GM19025 (cell line): Measurements from ENCODE around the gene FKBP11.

Experiments
- ATAC-seq: cut with Tn5 transposase; IDR thresholded peaks from one replicate; pipeline ENCODE4 v1.9.1; 2021; ENCODE audit warnings: mild to moderate bottlenecking, low read depth, moderate library complexity; ENCODE audit not compliant: unreplicated experiment

Gene FKBP11

DNA sequence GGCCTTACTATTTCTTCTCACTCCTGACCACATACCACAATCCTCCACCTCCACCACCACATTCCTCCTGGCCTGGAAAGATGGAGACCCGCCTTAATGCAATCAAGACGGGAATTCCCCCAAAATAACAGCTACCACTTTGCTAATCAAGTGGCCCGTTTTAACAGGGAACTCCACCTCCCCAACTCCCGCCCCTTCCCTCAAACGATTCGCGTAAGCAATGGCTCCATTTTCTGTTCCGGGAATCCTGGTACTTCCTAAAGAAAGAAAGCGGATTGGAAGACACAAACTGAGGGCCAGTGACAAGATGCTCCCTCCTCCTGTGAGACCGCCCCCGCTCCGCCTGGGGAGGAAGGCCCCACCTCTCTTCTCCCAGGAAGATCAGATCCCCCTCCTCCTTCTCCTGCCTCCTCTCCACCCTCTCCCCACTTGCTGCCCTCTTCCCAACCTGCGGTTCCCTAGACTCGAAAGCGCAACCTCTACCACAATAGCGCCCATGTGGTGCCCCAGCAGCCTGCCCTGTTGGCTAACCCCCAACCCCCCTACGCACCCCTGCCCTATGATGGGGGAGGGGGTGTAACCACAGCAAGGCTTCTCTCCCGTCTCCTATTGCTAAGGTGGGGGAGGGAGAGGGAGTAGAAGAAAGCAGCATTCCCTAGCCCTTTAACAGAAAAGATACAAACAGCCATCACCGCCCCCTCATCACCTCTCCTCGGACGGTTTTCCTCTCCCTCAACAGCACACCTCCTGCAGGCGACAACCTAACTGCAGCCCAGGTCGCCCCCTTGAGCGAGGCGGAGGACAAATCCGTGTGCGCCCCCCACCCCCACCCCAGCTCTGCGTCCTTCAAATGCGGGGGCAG, 31.2 kb upstream of the FKBP11 start:
- peak; percentile 3 for ATAC-seq

GRCh38 chr12:48954841-48955501, 29.7 kb upstream of the FKBP11 start:
- no peak for ATAC-seq

DNA sequence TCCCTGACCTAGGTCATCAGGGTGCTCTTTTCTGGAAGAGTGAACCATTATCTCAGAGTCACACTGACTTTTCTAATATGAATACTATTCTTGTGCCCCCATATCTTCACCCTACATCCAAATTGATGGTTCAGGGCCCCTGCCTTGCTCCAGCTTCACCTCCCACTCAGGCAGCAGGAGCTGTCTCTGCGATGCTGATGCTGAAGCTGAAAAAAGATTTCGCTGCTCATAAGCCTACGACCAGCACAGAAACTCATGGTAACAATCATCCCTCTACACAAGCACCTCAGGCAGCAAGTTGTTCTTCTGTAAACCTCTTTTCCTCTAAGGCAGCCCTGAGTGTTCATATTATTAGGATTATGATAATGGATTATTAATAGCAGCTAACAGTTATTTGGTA, 28.8 kb upstream of the FKBP11 start:
- ATAC-seq: no peak

DNA sequence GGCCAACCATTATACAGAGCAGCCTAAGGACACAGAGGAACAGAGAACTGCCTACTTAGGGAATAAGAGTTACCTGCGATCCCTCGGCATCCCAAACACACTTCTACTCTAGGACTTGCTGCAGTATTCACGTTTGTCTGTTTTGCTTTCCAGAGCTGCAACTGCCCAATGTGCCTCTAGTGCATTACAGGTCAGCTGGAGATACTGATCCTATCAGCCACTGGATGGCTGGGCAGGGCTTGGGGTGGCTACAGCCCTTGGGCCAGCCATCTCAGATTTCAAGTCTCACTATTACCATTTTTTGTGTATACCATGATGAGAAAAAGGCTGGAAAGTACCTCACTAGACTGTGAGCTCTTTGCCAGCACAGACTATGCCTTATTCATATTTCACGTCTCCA, 27.4 kb upstream of the FKBP11 start:
- no peak for ATAC-seq

GRCh38 chr12:48947727-48948126, 22.4 kb upstream of the FKBP11 start:
- no peak for ATAC-seq

- ATAC-seq: no peak
Measured at GRCh38 chr12:48946943-48947342, 21.7 kb upstream of the FKBP11 start.

DNA sequence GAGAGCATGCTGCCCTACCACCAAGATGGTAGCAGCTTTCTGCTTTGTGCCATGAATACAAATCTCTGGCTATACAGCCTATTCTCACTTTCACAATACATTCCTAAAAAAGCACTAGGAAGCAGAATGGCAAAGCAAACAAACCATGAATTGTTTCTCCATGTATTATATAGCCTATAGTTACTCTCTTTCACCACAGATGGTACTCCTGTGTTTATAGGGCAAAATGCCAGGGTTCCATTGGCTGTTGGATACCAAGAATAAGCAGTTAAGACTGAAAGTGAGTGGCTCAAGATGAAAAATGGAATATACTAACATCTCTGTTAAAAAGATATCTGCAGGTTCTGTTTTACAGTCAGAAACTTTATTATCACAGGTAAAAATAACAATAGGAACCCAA, 20.9 kb upstream of the FKBP11 start:
- no peak for ATAC-seq

DNA sequence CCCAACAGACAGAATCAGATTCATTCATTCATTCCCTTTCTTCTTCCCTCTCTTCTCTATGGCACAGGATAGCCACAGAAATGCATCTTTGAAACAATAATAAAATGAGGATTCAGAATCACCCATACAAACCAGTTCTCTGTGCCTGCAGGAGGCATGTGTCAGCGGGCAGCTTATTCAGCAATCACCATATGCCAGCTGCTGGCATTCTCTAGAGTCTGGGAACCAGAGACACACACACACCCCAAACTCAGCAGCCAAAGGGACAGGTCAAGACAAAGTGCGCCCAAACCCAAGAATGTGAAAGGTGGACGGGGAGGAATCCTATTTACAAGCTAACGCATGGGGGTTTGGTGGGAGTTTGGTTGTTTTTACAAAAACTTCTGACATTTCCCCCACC, 17.9 kb upstream of the FKBP11 start:
- ATAC-seq: no peak

- ATAC-seq: no peak
Measured at GRCh38 chr12:48940181-48940580, 14.9 kb upstream of the FKBP11 start.

DNA sequence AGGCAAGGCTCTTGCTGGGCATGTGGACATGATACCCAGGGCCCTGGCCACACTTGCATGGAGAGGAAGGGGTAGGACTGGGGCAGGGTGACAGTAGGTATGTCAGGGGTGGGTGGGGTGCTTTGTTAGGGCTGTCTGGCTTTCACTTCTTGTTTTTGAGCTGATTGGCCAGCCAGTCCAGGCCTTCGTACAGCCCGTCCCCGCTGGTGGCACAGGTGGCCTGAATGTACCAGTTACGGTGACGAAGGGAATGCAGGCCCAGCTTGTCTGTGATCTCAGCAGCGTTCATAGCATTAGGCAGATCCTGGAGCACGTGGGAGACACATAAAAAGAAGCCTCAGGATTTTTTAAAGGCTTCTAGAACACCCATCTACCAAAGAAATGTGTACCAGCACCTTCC, 13.5 kb upstream of the FKBP11 start:
- ATAC-seq: no peak

- ATAC-seq: no peak
Measured at GRCh38 chr12:48937170-48937569, 11.9 kb upstream of the FKBP11 start.

- ATAC-seq: no peak
Measured at GRCh38 chr12:48936379-48936979, 11.2 kb upstream of the FKBP11 start.

- ATAC-seq: no peak
Measured at GRCh38 chr12:48934312-48934706, 9.0 kb upstream of the FKBP11 start.

GRCh38 chr12:48933664-48934311, 8.5 kb upstream of the FKBP11 start:
- no peak for ATAC-seq

DNA sequence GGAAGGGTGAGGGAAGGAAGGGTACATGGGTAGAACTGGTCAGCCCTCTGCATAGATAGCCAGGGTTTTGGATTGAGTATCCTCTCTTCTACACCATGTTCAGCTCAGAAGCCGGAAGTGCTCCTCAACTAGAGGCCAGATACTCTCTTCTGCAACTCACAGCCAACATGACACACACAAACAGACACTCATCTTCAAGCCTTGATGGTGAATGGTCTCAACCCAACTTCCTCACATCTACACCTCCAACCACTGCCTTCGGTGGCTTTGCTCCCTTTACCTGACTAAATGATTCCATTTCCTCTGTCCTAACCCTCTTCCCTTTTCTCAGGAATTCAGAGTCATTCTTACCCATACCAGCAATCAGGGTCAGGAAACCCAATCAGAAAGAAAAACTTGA, 7.6 kb upstream of the FKBP11 start:
- ATAC-seq: no peak

- ATAC-seq: no peak
Measured at GRCh38 chr12:48930475-48930874, 5.2 kb upstream of the FKBP11 start.

DNA sequence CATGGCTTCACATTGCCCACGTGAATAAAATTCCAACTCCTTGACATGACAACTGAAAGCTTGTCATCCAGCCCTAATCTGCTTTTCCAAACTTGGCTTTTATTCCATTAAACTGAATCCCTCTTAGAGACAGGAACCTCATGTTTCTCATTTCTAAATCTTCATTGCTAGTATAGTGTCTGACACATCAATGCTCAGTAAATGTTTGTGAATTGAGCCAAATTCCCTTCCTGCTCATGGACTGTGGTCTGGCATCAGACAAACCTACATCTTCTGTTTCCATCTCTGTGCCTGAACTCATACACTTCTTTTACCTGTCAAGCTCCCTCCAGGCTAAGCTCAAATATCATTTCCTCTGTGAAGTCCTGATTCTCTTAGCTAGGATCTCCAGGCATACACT, 4.3 kb upstream of the FKBP11 start:
- no peak for ATAC-seq

- ATAC-seq: no peak
Measured at GRCh38 chr12:48927261-48927660, 2.0 kb upstream of the FKBP11 start.

- peak; percentile 68 for ATAC-seq
Measured at GRCh38 chr12:48924617-48925303, 532 bp downstream of the FKBP11 start.

GRCh38 chr12:48923117-48923516, 2.2 kb downstream of the FKBP11 start:
- ATAC-seq: no peak
